Keratinocyte (primary cell): ENCODE results near the gene TMEM217.

Experiments used
- EZH2 ChIP-seq: IDR thresholded peaks from one replicate; pipeline ENCODE4 v1.6.1; 2012; ENCODE audit warnings: inconsistent platforms, mild to moderate bottlenecking, low read length, moderate library complexity
- TF ChIP-seq, protein P1 (sequence below), 3 experiments: IDR thresholded peaks in 1 of 3; conservative IDR thresholded peaks in 1 of 3; optimal IDR thresholded peaks in 1 of 3; 2 replicates in 2 of 3; 3 replicates in 1 of 3; pipeline versions ENCODE3 to v1.5.1; 2011; ENCODE audit warnings: low read length in 3 of 3, mild to moderate bottlenecking in 3 of 3, moderate library complexity in 2 of 3, control low read depth in 1 of 3, inconsistent platforms in 1 of 3; ENCODE audit not compliant: insufficient read depth in 2 of 3; ENCODE audit errors: extremely low read depth in 1 of 3

DNA sequence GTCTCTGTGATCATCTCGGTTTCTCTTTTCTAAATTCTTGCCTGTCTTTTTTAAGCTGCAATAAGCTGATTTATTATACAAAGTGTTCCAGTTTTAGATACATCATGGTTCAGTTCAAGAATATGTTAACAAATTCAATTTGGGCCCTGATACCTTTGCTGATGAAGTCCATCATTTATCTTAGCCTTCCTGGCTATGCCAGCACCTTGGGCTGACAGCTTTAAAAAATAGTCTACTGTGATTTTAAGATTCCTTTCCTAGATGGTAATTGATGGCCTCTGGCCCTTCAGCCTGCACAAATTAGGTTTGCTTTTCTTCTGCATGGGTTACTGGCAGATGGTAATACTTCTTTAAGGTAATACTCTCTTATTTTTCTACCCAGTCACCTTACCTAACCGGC lies 7.1 kb upstream of the TMEM217 start:
- TF ChIP-seq, protein P1, sequence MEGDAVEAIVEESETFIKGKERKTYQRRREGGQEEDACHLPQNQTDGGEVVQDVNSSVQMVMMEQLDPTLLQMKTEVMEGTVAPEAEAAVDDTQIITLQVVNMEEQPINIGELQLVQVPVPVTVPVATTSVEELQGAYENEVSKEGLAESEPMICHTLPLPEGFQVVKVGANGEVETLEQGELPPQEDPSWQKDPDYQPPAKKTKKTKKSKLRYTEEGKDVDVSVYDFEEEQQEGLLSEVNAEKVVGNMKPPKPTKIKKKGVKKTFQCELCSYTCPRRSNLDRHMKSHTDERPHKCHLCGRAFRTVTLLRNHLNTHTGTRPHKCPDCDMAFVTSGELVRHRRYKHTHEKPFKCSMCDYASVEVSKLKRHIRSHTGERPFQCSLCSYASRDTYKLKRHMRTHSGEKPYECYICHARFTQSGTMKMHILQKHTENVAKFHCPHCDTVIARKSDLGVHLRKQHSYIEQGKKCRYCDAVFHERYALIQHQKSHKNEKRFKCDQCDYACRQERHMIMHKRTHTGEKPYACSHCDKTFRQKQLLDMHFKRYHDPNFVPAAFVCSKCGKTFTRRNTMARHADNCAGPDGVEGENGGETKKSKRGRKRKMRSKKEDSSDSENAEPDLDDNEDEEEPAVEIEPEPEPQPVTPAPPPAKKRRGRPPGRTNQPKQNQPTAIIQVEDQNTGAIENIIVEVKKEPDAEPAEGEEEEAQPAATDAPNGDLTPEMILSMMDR (optimal IDR thresholded peaks at IDR 0.05 in 1 of 3, IDR thresholded peaks at IDR 0.05 in 1 of 3, conservative IDR thresholded peaks at IDR 0.05 in 1 of 3; ENCODE audit: extremely low read depth in 1 of 3, insufficient read depth in 2 of 3, low read length in 3 of 3), result no peak
- no peak for TF ChIP-seq EZH2
